MM.1S (cell line): ENCODE results near the gene ARHGEF26.

ENCODE experiments used
- DNase-seq: peaks from one replicate; pipeline ENCODE4 v3.0.0-alpha.2; 2015
- H2AFZ ChIP-seq: fragments of 300-600 bp; sonication (generic); 2 replicates; pipeline ENCODE4 v1.6.0; 2016; ENCODE audit warnings: antibody characterized with exemption, low read length
- H3F3A ChIP-seq: fragments of 300-600 bp; sonication (generic); 2 replicates; pipeline ENCODE4 v1.6.1; 2016; ENCODE audit warnings: mild to moderate bottlenecking, antibody characterized with exemption, low read length, moderate library complexity, mixed read lengths; ENCODE audit not compliant: insufficient read depth
- H3K27ac ChIP-seq: fragments of 300-600 bp; sonication (generic); 2 replicates; pipeline ENCODE4 v1.5.1; 2016; ENCODE audit warnings: mild to moderate bottlenecking, low read length
- H3K27me3 ChIP-seq: fragments of 300-600 bp; sonication (generic); replicated peaks from 2 replicates; pipeline ENCODE4 v1.6.0; 2016; ENCODE audit warnings: low read length; ENCODE audit not compliant: insufficient read depth
- H3K36me3 ChIP-seq: fragments of 300-600 bp; sonication (generic); replicated peaks from 2 replicates; pipeline ENCODE4 v1.6.1; 2016; ENCODE audit warnings: mild to moderate bottlenecking, low read length, mixed read lengths; ENCODE audit not compliant: insufficient read depth
- H3K4me1 ChIP-seq: fragments of 300-600 bp; sonication (generic); 2 replicates; pipeline ENCODE4 v1.6.1; 2016; ENCODE audit warnings: low read length, mixed read lengths
- H3K4me2 ChIP-seq: fragments of 300-600 bp; sonication (generic); 2 replicates; pipeline ENCODE4 v1.6.0; 2016; ENCODE audit warnings: low read depth, low read length
- H3K4me3 ChIP-seq: fragments of 300-600 bp; sonication (generic); 2 replicates; pipeline ENCODE4 v1.5.1; 2016; ENCODE audit warnings: low read length, mixed read lengths
- H3K79me2 ChIP-seq: fragments of 300-600 bp; sonication (generic); 2 replicates; pipeline ENCODE4 v1.6.1; 2016; ENCODE audit warnings: mixed run types, low read length, mixed read lengths
- H3K9ac ChIP-seq: fragments of 300-600 bp; sonication (generic); 2 replicates; pipeline ENCODE4 v1.6.1; 2016; ENCODE audit warnings: low read length, mixed read lengths
- H3K9me2 ChIP-seq: fragments of 300-600 bp; sonication (generic); replicated peaks from 2 replicates; pipeline ENCODE4 v1.6.1; 2016; ENCODE audit warnings: mild to moderate bottlenecking, low read length, mixed read lengths; ENCODE audit not compliant: insufficient read depth
- H3K9me3 ChIP-seq: fragments of 300-600 bp; sonication (generic); replicated peaks from 2 replicates; pipeline ENCODE4 v1.6.1; 2016; ENCODE audit warnings: mild to moderate bottlenecking, low read length, mixed read lengths; ENCODE audit not compliant: insufficient read depth
- H4K20me1 ChIP-seq: fragments of 300-600 bp; sonication (generic); 2 replicates; pipeline ENCODE4 v1.6.1; 2016; ENCODE audit warnings: mild to moderate bottlenecking, low read length, moderate library complexity, mixed read lengths; ENCODE audit not compliant: insufficient read depth
- EZH2 ChIP-seq: fragments of 300-600 bp; sonication (generic); optimal IDR thresholded peaks from 2 replicates; pipeline ENCODE3; 2017; ENCODE audit warnings: low read depth, mild to moderate bottlenecking, antibody characterized with exemption, low read length, mixed read lengths
- EZH2phosphoT487 ChIP-seq: fragments of 300-600 bp; sonication (generic); IDR thresholded peaks from 2 replicates; pipeline ENCODE4 v1.6.1; 2018; ENCODE audit warnings: antibody characterized with exemption, low read length
- TF ChIP-seq, protein P1 (sequence below): fragments of 300-600 bp; sonication (generic); IDR thresholded peaks from 2 replicates; pipeline ENCODE4 v1.5.1; 2016; ENCODE audit warnings: antibody characterized with exemption, low read length, mixed read lengths

The ARHGEF26 gene

GRCh38 chr3:154081305-154081704 is 39.9 kb upstream of the ARHGEF26 start:
- Histone ChIP-seq H3K4me2 (no peak overlapping the region), H3F3A (no peaks in the 10 kb centered on the region), H3K9me3 (no peaks in the 10 kb centered on the region), H3K9ac (no peak overlapping the region), H3K9me2 (no peaks in the 10 kb centered on the region), H3K36me3 (no peaks in the 10 kb centered on the region), H3K27ac (no peak overlapping the region), H2AFZ (no peak overlapping the region), H3K4me1 (peaks cover 6% of the 10 kb centered on the region), H4K20me1 (no peaks in the 10 kb centered on the region), H3K27me3 (no peaks in the 10 kb centered on the region), H3K79me2 (no peaks in the 10 kb centered on the region), H3K4me3 (no peak overlapping the region)
- no peak for DNase-seq
- TF ChIP-seq EZH2phosphoT487 (no peak), EZH2 (no peak)
- TF ChIP-seq, protein P1, sequence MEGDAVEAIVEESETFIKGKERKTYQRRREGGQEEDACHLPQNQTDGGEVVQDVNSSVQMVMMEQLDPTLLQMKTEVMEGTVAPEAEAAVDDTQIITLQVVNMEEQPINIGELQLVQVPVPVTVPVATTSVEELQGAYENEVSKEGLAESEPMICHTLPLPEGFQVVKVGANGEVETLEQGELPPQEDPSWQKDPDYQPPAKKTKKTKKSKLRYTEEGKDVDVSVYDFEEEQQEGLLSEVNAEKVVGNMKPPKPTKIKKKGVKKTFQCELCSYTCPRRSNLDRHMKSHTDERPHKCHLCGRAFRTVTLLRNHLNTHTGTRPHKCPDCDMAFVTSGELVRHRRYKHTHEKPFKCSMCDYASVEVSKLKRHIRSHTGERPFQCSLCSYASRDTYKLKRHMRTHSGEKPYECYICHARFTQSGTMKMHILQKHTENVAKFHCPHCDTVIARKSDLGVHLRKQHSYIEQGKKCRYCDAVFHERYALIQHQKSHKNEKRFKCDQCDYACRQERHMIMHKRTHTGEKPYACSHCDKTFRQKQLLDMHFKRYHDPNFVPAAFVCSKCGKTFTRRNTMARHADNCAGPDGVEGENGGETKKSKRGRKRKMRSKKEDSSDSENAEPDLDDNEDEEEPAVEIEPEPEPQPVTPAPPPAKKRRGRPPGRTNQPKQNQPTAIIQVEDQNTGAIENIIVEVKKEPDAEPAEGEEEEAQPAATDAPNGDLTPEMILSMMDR = no peak

DNA sequence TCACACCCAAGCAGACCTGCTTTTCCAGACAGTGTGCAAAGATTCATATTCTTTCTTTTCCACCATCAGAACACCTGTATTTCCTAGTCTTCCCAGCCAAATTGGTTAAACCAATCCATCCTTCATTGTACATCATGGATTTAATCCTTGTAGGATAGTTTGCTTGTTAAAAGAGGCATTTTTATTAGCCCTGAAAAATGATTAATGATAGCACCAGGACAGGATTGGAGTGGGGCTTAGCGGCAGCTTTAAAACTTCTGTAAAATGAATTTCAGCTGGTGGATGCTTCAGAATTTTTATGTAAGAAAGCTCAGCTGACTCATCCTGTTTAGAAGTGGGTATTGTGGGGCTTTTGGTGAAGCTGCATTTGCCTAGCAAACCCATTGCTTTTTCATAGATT is 36.1 kb upstream of the ARHGEF26 start:
- Histone ChIP-seq H3K4me2 (no peak overlapping the region), H2AFZ (no peak overlapping the region), H3K4me3 (no peak overlapping the region), H3K4me1 (no peaks in the 10 kb centered on the region), H3K9ac (no peak overlapping the region), H3K27ac (no peak overlapping the region), H3F3A (no peaks in the 10 kb centered on the region), H3K9me3 (no peaks in the 10 kb centered on the region), H4K20me1 (no peaks in the 10 kb centered on the region), H3K36me3 (no peaks in the 10 kb centered on the region), H3K27me3 (no peaks in the 10 kb centered on the region), H3K9me2 (no peaks in the 10 kb centered on the region), H3K79me2 (no peaks in the 10 kb centered on the region)
- no peak for DNase-seq
- TF ChIP-seq, protein P1 = no peak
- TF ChIP-seq EZH2 (no peak), EZH2phosphoT487 (no peak)

- H3F3A ChIP-seq = no peaks in the 10 kb centered on the region
- TF ChIP-seq EZH2 = no peak
- TF ChIP-seq EZH2phosphoT487 = no peak
- TF ChIP-seq, protein P1 = no peak
- no peak for DNase-seq
- no peak overlapping the region for H3K4me3 ChIP-seq
- no peaks in the 10 kb centered on the region for H4K20me1 ChIP-seq
- H3K4me1 ChIP-seq = no peaks in the 10 kb centered on the region
- no peaks in the 10 kb centered on the region for H3K9me2 ChIP-seq
- no peak overlapping the region for H3K9ac ChIP-seq
- H2AFZ ChIP-seq = no peak overlapping the region
- H3K9me3 ChIP-seq = no peaks in the 10 kb centered on the region
- no peaks in the 10 kb centered on the region for H3K27me3 ChIP-seq
- H3K4me2 ChIP-seq = no peak overlapping the region
- H3K79me2 ChIP-seq = no peaks in the 10 kb centered on the region
- no peak overlapping the region for H3K27ac ChIP-seq
- no peaks in the 10 kb centered on the region for H3K36me3 ChIP-seq
Observed at GRCh38 chr3:154085799-154086198, 35.4 kb upstream of the ARHGEF26 start.
